A549 (cell line): ENCODE results near the gene PACSIN1. TPM values are rescaled to one million over a fixed set of nuclear protein-coding genes. Genes with fewer than 3 reads are reported as not detected.

Experiments used
- ATAC-seq, 2 experiments: fragments of 200-7000 bp in 1 of 2; fragments of >200 bp in 1 of 2; cut with Nextera tagmentation in 1 of 2; cut with Tn5 transposase in 1 of 2; 3 replicates each; pipeline versions ENCODE4 v1.8.0 to v1.9.1; 2018 to 2020; ENCODE audit warnings: mild to moderate bottlenecking in 1 of 2, moderate library complexity in 1 of 2
- CTCF ChIA-PET: fragments of 300-600 bp; sonication (Branson Sonifier 250); formaldehyde crosslinking; extraction: SDS; loops from one replicate; lab custom pipeline; 2021; ENCODE audit warnings: antibody characterized with exemption, inconsistent platforms; lab: Yijun Ruan, JAX
- POLR2A ChIA-PET: fragments of 350-600 bp; formaldehyde crosslinking; extraction: SDS; loops from one replicate; lab custom pipeline; 2021; ENCODE audit warnings: antibody characterized with exemption, inconsistent platforms; lab: Yijun Ruan, JAX
- DNase-seq, 2 experiments: peaks; one replicate each; pipeline versions ENCODE4 v3.0.0 to v3.0.0-alpha.2; 2011 to 2016; ENCODE audit warnings: low read depth in 1 of 2, low spot score in 1 of 2
- FAIRE-seq: peaks from 2 replicates; lab custom pipeline; 2011; peaks lifted over from hg19 to GRCh38; lab: Jason Lieb, UNC
- H3K27ac ChIP-seq, 2 experiments: fragments of >200 bp; sonication (Bioruptor Twin); formaldehyde crosslinking; 3 replicates each; pipeline ENCODE4 v1.5.1; 2016 to 2017
- H3K4me1 ChIP-seq: fragments of >200 bp; sonication (Bioruptor Twin); formaldehyde crosslinking; 3 replicates; pipeline ENCODE4 v1.6.1; 2016
- H3K4me2 ChIP-seq: fragments of >200 bp; sonication (Bioruptor Twin); formaldehyde crosslinking; 3 replicates; pipeline ENCODE4 v1.6.1; 2016
- H3K4me3 ChIP-seq: fragments of >200 bp; sonication (Bioruptor Twin); formaldehyde crosslinking; 3 replicates; pipeline ENCODE4 v1.5.1; 2016
- H3K9me3 ChIP-seq: fragments of >200 bp; sonication (Bioruptor Twin); formaldehyde crosslinking; 3 replicates; pipeline ENCODE4 v1.6.1; 2016
- FOXS1 ChIP-seq: fragments of 250-450 bp; sonication (Bioruptor Pico); IDR thresholded peaks from 2 replicates; pipeline ENCODE4 v1.5.0; 2020; ENCODE audit warnings: mild to moderate bottlenecking, moderate library complexity
- JUNB ChIP-seq: fragments of >200 bp; sonication (Bioruptor Twin); formaldehyde crosslinking; IDR thresholded peaks from 2 replicates; pipeline ENCODE4 v1.6.1; 2016
- KDM1A ChIP-seq: fragments of 200-600 bp; sonication (generic); IDR thresholded peaks from 2 replicates; pipeline ENCODE4 v1.6.1; 2016; ENCODE audit warnings: low read depth, mild to moderate bottlenecking
- ZNF302 ChIP-seq: fragments of 250-450 bp; sonication (Bioruptor Pico); IDR thresholded peaks from 2 replicates; pipeline ENCODE4 v1.9.0; 2021; ENCODE audit warnings: inconsistent platforms, mild to moderate bottlenecking, moderate library complexity
- WGBS: methylation state at CpG from one replicate; pipeline ENCODE4 v1.1.6; 2017; ENCODE audit errors: missing lambda C conversion rate; 5-methylcytosine and 5-hydroxymethylcytosine counted together
- polyA plus RNA-seq, 4 experiments: library from polyadenylated mRNA; depleted of rRNA in 3 of 4; stranded (reverse); fragments of >200 nt; fragmentation: RNase III in 1 of 4; extraction: RNeasy Plus Mini Kit Qiagen cat#74134 plus additional on column Dnase treatment in 1 of 4; gene quantifications; 2 replicates in 3 of 4; 3 replicates in 1 of 4; pipeline ENCODE4 v1.2.3, GENCODE V29; 2011 to 2017
- TF ChIP-seq, protein P1 (sequence below): IDR thresholded peaks from 2 replicates; pipeline ENCODE4 v1.6.1; 2012; ENCODE audit warnings: low read depth, borderline replicate concordance

PACSIN1 gene
- polyA plus RNA-seq, 2 of the 4 experiments (the other 2 are of a cell fraction): 0.14 to 0.30 TPM

DNA sequence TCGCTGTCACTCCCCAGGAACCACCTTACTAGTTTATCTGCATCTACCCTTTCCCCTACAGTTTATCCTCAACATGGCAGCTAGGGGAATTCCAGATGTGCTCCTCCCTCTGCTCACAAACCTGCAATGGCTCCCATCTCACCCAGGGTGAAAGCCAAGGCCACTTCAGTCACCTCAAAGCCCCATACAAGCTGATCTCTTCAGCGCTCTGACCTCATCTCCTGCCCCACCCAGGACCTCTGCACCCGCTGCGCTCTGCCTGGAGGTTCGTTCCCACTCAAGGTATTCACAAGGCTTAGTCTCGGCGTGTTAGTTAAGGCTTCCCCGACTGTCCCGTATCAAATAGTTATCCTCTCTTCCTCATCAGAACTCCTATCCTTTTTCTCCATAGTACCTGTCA is 118.8 kb downstream of the PACSIN1 start:
- POLR2A ChIA-PET: interaction anchor here (0.6 kb wide), 1 partner anchor 202 kb away, joined by 4 read pairs; no protein-coding TSS in a partner anchor

More for the DNA sequence above, 118.8 kb downstream of the PACSIN1 start:
- FAIRE-seq (no peak), ATAC-seq (no peak), DNase-seq (no peak)
- Histone ChIP-seq H3K27ac (no peak overlapping the region), H3K4me3 (no peak overlapping the region), H3K4me2 (no peak overlapping the region), H3K9me3 (no peaks in the 10 kb centered on the region), H3K4me1 (peaks cover 8% of the 10 kb centered on the region; the same call in 2 of the 3 replicates)
- TF ChIP-seq ZNF302: no peak
- TF ChIP-seq FOXS1 (CRISPR knock-in tag): no peak
- no peak for TF ChIP-seq KDM1A
- no peak for TF ChIP-seq JUNB
- TF ChIP-seq, protein P1, sequence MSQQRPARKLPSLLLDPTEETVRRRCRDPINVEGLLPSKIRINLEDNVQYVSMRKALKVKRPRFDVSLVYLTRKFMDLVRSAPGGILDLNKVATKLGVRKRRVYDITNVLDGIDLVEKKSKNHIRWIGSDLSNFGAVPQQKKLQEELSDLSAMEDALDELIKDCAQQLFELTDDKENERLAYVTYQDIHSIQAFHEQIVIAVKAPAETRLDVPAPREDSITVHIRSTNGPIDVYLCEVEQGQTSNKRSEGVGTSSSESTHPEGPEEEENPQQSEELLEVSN: no peak
- WGBS: 86% methylated on average over 9 of the region's 9 CpGs
- CTCF ChIA-PET: interaction anchor here (0.8 to 1.8 kb wide), 6 partner anchors 10 to 126 kb away, joined by 3 to 7 read pairs (median 4); no protein-coding TSS in a partner anchor

Other genes starting within 250 kb of the PACSIN1 start
- gene HMGA1, start 229.2 kb upstream of the PACSIN1 start, polyA plus RNA-seq (2011; rRNA removed): 119 and 127 TPM in 2 replicates
- 241 to 280 TPM (median 249 TPM) in 3 replicates for gene HMGA1, start 229.2 kb upstream of the PACSIN1 start, polyA plus RNA-seq (2017; fragmentation: RNase III; extraction: RNeasy Plus Mini Kit Qiagen cat#74134 plus additional on column Dnase treatment)
- 8.1 and 11.0 TPM in 2 replicates for gene SMIM29, start 217.1 kb upstream of the PACSIN1 start, polyA plus RNA-seq (2011; rRNA removed)
- 13.2 to 15.4 TPM (median 15.0 TPM) in 3 replicates for gene SMIM29, start 217.1 kb upstream of the PACSIN1 start, polyA plus RNA-seq (2017; fragmentation: RNase III; extraction: RNeasy Plus Mini Kit Qiagen cat#74134 plus additional on column Dnase treatment)
- 12.9 and 13.4 TPM in 2 replicates for gene NUDT3, start 73.4 kb upstream of the PACSIN1 start, polyA plus RNA-seq (2011; rRNA removed)
- 5.2 to 5.6 TPM (median 5.5 TPM) in 3 replicates for gene NUDT3, start 73.4 kb upstream of the PACSIN1 start, polyA plus RNA-seq (2017; fragmentation: RNase III; extraction: RNeasy Plus Mini Kit Qiagen cat#74134 plus additional on column Dnase treatment)
- gene RPS10, start 40.0 kb upstream of the PACSIN1 start, polyA plus RNA-seq (2011; rRNA removed): 1,532 and 2,051 TPM in 2 replicates
- gene RPS10, start 40.0 kb upstream of the PACSIN1 start, polyA plus RNA-seq (2017; fragmentation: RNase III; extraction: RNeasy Plus Mini Kit Qiagen cat#74134 plus additional on column Dnase treatment): 1,701 to 1,783 TPM (median 1,732 TPM) in 3 replicates
- 5.4 and 6.2 TPM in 2 replicates for gene SPDEF, start 90.3 kb downstream of the PACSIN1 start, polyA plus RNA-seq (2011; rRNA removed)
- gene SPDEF, start 90.3 kb downstream of the PACSIN1 start, polyA plus RNA-seq (2017; fragmentation: RNase III; extraction: RNeasy Plus Mini Kit Qiagen cat#74134 plus additional on column Dnase treatment): 2.2 to 4.3 TPM (median 3.7 TPM) in 3 replicates
- gene ILRUN, start 230.7 kb downstream of the PACSIN1 start, polyA plus RNA-seq (2011; rRNA removed): 33.7 and 36.1 TPM in 2 replicates
- 24.4 to 28.6 TPM (median 25.4 TPM) in 3 replicates for gene ILRUN, start 230.7 kb downstream of the PACSIN1 start, polyA plus RNA-seq (2017; fragmentation: RNase III; extraction: RNeasy Plus Mini Kit Qiagen cat#74134 plus additional on column Dnase treatment)